ENCODE data around the gene NPL. TPM values are rescaled to one million over a fixed set of nuclear protein-coding genes. Genes with fewer than 3 reads are reported as not detected.

NPL gene
- total RNA-seq, 2 donors from 2014 or later: 3.4 to 5.3 TPM

DNA sequence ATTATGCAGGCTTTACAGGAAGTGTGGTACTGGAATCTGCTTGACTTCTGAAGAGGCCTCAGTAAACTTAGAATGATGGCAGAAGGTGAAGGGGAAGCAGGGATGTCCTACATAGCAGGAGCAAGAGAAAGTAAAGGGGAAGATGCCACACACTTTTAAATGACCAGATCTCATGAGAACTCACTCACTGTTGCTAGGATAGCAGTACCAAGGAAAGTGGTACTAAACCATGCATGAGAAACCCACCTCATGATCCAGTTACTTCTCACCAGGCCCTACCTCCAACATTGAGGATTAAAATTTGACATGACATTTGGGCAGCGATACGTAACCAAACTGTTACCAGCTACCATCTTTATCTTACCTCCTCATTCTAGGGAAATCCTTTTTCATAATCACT lies 59.2 kb downstream of the NPL start:
- Mint-ChIP-seq H3K27ac (no peak overlapping the region), H3K4me1 (ENCODE audit: low read depth in 2 of 2) (peaks cover 36 to 37% of the 10 kb centered on the region in 2 donors)

DNA sequence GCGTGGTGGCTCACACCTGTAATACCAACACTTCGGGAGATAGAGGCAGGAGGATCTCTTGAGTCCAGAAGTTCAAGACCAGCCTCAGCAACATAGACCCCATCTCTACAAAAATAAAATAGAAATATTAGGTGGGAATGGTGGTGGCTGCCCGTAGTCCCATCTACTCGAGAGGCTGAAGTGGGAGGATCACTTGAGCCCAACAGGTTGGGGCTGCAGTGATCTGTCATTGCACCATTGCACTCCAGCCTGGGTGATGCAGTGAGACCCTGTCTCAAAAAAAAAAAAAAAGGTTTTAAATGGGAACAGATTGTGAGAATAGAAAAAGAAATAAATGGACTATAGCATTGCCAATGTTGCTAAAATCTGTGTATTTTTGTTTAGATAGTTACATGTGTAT lies 60.7 kb downstream of the NPL start:
- no peaks in the 10 kb centered on the region for H3K27me3 Mint-ChIP-seq
- H3K9me3 Mint-ChIP-seq: no peaks in the 10 kb centered on the region
- peaks cover 29 to 31% of the 10 kb centered on the region in 2 donors for H3K4me1 Mint-ChIP-seq (ENCODE audit: low read depth in 2 of 2)
- peaks cover 39% of the 10 kb centered on the region for H3K36me3 Mint-ChIP-seq
- no peak overlapping the region for H3K4me3 Mint-ChIP-seq
- ATAC-seq: no peak
- no peak for DNase-seq (ENCODE audit: low spot score)
- H3K27ac Mint-ChIP-seq: no peak overlapping the region

More for the DNA sequence above, 59.2 kb downstream of the NPL start:
- no peaks in the 10 kb centered on the region for H3K9me3 Mint-ChIP-seq
- ATAC-seq (no peak), DNase-seq (ENCODE audit: low spot score) (no peak)
- peaks cover 31% of the 10 kb centered on the region for H3K36me3 Mint-ChIP-seq
- H3K27me3 Mint-ChIP-seq: no peaks in the 10 kb centered on the region
- H3K4me3 Mint-ChIP-seq: no peak overlapping the region

DNA sequence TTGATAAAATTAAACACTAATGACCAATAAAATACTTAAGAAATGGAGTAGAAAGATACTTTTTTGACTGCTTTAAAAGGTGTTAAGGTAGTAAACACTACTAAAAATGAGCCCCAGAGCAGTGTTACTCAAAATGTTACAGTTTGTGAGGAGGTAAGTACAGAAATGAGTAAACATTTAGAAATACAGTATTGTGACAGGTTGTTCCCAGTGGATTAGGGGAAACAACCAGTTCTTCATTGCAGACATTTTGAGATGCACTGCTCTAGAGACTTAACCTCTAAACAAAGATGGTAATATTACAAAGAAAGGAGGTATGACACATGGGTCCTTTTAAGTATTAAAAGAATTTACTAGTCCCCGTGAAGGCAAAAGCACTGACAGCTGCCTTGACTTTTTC lies 62.3 kb downstream of the NPL start:
- no peaks in the 10 kb centered on the region for H3K27me3 Mint-ChIP-seq
- peaks cover 23 to 25% of the 10 kb centered on the region in 2 donors for H3K4me1 Mint-ChIP-seq (ENCODE audit: low read depth in 2 of 2)
- no peak overlapping the region for H3K27ac Mint-ChIP-seq
- ATAC-seq (no peak), DNase-seq (ENCODE audit: low spot score) (no peak)
- no peak overlapping the region for H3K4me3 Mint-ChIP-seq
- H3K9me3 Mint-ChIP-seq: no peaks in the 10 kb centered on the region
- H3K36me3 Mint-ChIP-seq: peaks cover 35% of the 10 kb centered on the region

DNA sequence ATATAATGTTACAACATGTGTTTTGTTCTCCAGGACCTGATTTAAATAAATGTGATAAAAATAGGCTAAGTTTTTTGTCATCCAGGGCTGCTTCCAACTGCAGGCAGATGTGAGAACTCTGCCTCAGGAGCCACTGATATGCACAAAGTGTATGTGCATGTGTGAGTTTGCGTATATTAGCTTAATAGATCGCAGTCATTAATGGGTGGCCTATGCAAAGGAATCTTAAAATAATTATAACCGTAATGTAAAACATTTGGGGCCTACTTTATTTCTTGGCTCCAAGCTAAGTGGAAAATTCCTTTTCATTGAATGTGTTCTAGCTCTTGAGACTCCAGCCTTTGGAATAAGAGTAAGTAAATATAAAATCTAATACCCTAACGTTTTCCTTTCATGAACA lies 66.3 kb downstream of the NPL start:
- Mint-ChIP-seq H3K9me3 (no peaks in the 10 kb centered on the region), H3K36me3 (peaks cover 28% of the 10 kb centered on the region), H3K4me3 (no peak overlapping the region), H3K27ac (no peak overlapping the region), H3K27me3 (no peaks in the 10 kb centered on the region), H3K4me1 (ENCODE audit: low read depth in 2 of 2) (peaks cover 0 to 5% of the 10 kb centered on the region in 2 donors)
- ATAC-seq: no peak
- DNase-seq (ENCODE audit: low spot score): no peak

DNA sequence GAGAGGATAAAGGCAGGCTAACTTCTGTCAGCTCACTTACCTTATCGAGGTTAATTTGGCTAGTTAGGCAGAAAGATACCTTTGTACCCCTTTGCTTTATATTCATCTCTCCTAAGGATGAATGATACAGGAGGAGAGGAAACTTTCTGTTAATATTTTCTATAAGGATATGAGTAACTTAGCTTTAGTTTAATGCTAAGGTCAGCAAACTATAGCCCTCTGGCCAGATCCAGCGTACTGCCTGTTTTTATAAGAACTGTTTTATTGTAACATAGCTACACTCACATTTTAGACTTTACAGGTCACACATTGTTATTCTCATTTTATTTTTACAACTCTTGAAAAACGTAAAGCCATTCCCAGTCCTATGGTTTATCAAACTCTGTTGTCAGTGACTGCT lies 67.6 kb downstream of the NPL start:
- Mint-ChIP-seq H3K4me1 (ENCODE audit: low read depth in 2 of 2) (peaks cover 0 to 3% of the 10 kb centered on the region in 2 donors), H3K9me3 (no peaks in the 10 kb centered on the region), H3K4me3 (no peak overlapping the region), H3K27me3 (no peaks in the 10 kb centered on the region), H3K36me3 (peaks cover 32% of the 10 kb centered on the region), H3K27ac (no peak overlapping the region)
- DNase-seq (ENCODE audit: low spot score) (no peak), ATAC-seq (no peak)

DNA sequence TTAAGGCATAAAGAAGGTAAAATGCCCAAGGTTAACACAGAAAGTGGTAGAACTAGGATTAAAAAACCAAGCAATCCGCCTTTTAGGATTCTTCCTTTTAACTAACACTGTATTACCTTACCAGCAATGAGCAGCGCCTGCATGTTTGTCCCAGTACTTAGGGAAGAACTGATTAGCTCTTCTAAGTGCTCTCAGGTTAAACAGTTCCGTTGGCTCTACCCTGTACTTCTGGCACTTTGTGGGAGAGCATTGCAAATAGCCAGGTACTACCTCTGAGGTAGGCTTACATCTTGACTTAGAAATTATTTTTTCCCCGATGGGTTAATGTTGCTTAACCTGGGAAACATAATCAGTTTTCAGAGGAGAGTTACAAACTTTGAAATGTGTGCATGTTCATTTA lies 71.1 kb downstream of the NPL start:
- H3K36me3 Mint-ChIP-seq: peaks cover 48% of the 10 kb centered on the region
- no peaks in the 10 kb centered on the region for H3K9me3 Mint-ChIP-seq
- H3K4me3 Mint-ChIP-seq: no peak overlapping the region
- no peak overlapping the region for H3K27ac Mint-ChIP-seq
- DNase-seq (ENCODE audit: low spot score) (no peak), ATAC-seq (no peak)
- H3K4me1 Mint-ChIP-seq (ENCODE audit: low read depth in 2 of 2): peaks cover 3 to 4% of the 10 kb centered on the region in 2 donors
- H3K27me3 Mint-ChIP-seq: no peaks in the 10 kb centered on the region

DNA sequence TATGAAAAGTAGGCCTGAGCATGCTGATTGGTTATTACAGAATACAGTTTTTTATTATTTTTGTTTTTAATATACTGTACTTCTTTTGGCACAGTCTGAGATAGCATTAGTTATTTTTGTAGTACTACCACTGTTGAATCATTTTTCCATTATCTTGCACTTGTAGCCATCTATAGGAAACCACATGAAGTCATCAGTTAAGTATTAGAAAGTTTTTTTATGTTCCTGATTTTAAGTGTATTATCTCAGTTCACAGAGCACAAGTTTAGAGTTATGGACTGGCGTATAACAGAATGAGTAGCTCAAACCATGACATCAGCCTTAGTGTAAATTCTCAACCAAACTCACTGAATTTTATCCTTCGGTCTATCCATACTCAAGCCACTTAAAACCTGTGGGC lies 72.4 kb downstream of the NPL start:
- H3K4me1 Mint-ChIP-seq (ENCODE audit: low read depth in 2 of 2): peaks cover 3 to 6% of the 10 kb centered on the region in 2 donors

DNA sequence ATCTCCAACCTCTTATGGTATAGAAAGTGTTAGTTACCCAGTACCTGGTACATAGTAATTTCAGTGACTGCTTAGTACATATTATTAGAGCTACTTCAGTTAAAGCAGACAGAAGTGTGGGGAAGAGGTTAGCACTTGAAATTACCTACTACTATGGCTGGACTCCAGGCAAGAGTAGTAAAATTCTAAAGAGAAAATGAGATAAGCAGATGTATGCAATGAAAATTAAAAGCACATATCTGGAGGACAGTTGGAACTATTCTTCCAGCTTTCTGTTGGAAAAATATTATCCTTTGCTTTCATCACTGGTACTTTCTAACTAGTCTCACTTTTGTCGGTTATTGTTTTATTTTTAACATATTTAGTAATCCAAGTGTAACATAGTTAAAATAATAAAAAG lies 73.3 kb downstream of the NPL start:
- peaks cover 67% of the 10 kb centered on the region for H3K36me3 Mint-ChIP-seq
- H3K9me3 Mint-ChIP-seq: no peaks in the 10 kb centered on the region
- peak overlapping the region in 1 of 2 donors; percentile 43 for H3K27ac Mint-ChIP-seq

More for the DNA sequence above, 72.4 kb downstream of the NPL start:
- ATAC-seq (no peak), DNase-seq (ENCODE audit: low spot score) (no peak)
- no peaks in the 10 kb centered on the region for H3K27me3 Mint-ChIP-seq
- no peak overlapping the region for H3K4me3 Mint-ChIP-seq
- peaks cover 60% of the 10 kb centered on the region for H3K36me3 Mint-ChIP-seq
- peak overlapping the region in 1 of 2 donors; percentile 43 for H3K27ac Mint-ChIP-seq
- H3K9me3 Mint-ChIP-seq: no peaks in the 10 kb centered on the region

DNA sequence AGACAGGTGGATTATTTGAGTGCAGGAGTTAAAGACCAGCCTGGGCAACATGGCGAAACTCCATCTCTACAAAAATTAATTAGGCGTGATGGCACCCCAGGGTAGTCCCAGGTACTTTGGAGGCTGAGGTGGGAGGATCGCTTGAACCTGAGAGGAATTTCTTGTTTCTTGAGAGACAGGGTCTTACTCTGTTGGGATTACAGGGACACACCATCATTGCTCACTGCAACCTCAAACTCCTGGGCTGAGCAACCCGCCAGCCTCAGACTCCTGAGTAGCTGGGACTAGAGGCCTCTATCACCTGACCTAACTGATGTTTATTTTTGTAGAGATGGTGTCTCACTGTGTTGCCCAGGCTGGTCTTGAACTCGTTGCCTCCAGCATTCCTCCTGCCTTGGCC lies 74.4 kb downstream of the NPL start:
- no peak overlapping the region for H3K4me3 Mint-ChIP-seq
- DNase-seq (ENCODE audit: low spot score) (no peak), ATAC-seq (no peak)
- H3K4me1 Mint-ChIP-seq (ENCODE audit: low read depth in 2 of 2): peaks cover 3 to 6% of the 10 kb centered on the region in 2 donors
- peaks cover 58% of the 10 kb centered on the region for H3K36me3 Mint-ChIP-seq
- H3K9me3 Mint-ChIP-seq: no peaks in the 10 kb centered on the region
- no peak overlapping the region for H3K27ac Mint-ChIP-seq
- no peaks in the 10 kb centered on the region for H3K27me3 Mint-ChIP-seq

More for the DNA sequence above, 73.3 kb downstream of the NPL start:
- Mint-ChIP-seq H3K27me3 (no peaks in the 10 kb centered on the region), H3K4me1 (ENCODE audit: low read depth in 2 of 2) (peaks cover 3 to 6% of the 10 kb centered on the region in 2 donors), H3K4me3 (no peak overlapping the region)
- ATAC-seq: no peak
- DNase-seq (ENCODE audit: low spot score): no peak

DNA sequence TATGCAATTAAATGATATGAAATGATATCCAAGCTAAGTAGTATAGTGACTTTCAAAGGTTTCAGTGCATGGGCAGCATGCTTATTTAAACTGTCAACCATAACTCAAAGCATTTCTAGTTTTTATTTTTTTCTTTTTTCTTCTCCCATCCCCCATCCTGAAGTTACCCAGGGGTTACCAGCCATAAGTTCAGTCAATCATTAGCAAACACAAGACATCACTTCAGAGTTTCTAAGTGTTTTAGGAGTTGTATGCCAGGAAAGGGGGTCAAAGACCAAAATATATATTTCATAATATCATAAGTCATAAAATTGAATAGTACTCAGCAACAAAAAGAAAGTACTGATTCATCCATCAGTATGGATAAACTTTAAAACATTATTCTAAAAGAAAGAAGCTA lies 78.3 kb downstream of the NPL start:
- Mint-ChIP-seq H3K27ac (no peak overlapping the region), H3K4me1 (ENCODE audit: low read depth in 2 of 2) (peaks cover 0 to 6% of the 10 kb centered on the region in 2 donors), H3K4me3 (no peak overlapping the region), H3K9me3 (no peaks in the 10 kb centered on the region), H3K36me3 (peaks cover 56% of the 10 kb centered on the region), H3K27me3 (no peaks in the 10 kb centered on the region)
- DNase-seq (ENCODE audit: low spot score): no peak
- ATAC-seq: no peak

DNA sequence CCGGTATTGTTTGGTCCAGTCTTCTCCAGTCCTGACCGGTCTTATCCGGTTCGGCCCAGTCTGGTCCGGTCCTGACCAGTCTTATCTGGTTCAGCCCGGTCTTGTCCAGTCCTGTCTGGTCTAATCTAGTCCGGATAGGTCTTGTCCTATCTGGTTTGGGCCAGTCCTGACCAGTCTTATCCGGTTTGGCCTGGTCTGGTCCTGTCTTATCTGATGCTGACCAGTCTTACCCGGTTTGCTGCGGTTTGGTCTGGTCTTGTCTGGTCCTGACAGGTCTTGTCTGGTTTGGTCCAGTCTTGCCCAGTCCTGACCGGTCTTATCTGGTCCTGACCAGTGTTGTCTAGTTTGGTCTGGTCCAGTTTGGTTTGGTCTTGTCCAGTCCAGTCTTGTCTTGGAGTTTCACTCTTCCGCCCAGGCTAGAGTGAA lies 79.7 kb downstream of the NPL start:
- no peaks in the 10 kb centered on the region for H3K9me3 Mint-ChIP-seq
- H3K4me3 Mint-ChIP-seq: no peak overlapping the region
- peaks cover 0 to 12% of the 10 kb centered on the region in 2 donors for H3K4me1 Mint-ChIP-seq (ENCODE audit: low read depth in 2 of 2)
- peaks cover 66% of the 10 kb centered on the region for H3K36me3 Mint-ChIP-seq
- peak overlapping the region in 1 of 2 donors; percentile 61 for H3K27ac Mint-ChIP-seq
- ATAC-seq (peak; percentile 24 to 28), DNase-seq (ENCODE audit: low spot score) (no peak)
- no peaks in the 10 kb centered on the region for H3K27me3 Mint-ChIP-seq

DNA sequence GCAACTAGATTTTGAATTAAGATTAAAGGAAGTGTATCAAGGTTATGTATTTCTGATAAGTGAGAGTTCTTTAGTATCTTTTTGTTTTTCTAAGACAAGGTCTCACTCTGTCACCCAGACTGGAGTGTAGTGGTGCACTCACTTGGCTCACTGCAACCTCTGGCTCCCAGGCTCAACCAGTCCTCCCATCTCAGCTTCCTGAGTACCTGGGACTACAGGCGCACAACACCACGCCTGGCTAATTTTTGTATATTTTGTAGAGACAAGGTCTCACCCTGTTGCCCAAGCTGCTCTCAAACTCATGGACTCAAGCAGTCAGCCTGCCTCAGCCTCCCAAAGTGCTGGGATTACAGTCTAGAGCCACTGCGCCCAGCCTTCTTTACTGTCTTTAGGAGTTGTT lies 83.3 kb downstream of the NPL start:
- Mint-ChIP-seq H3K27me3 (no peaks in the 10 kb centered on the region), H3K9me3 (no peaks in the 10 kb centered on the region), H3K4me1 (ENCODE audit: low read depth in 2 of 2) (peaks cover 0 to 15% of the 10 kb centered on the region in 2 donors), H3K36me3 (peaks cover 56% of the 10 kb centered on the region), H3K27ac (no peak overlapping the region), H3K4me3 (no peak overlapping the region)
- DNase-seq (ENCODE audit: low spot score) (no peak), ATAC-seq (no peak)

DNA sequence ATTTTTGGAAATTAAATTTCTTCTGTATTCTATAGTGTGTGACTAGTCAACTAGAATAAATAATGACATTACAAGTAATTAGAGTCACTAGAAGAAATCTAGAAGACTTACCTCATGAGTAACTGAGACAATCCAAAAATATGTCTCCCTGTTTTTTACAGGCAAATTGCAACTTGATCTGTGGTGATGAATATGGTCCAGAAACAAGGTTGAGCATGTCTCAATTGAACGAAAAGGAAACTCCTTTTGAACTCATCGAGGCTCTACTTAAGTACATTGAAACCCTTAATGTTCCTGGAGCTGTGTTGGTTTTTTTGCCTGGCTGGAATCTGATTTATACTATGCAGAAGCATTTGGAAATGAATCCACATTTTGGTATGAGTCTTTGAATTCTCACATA lies 86.3 kb downstream of the NPL start:
- ATAC-seq (no peak), DNase-seq (ENCODE audit: low spot score) (no peak)
- Mint-ChIP-seq H3K9me3 (no peaks in the 10 kb centered on the region), H3K4me1 (ENCODE audit: low read depth in 2 of 2) (peaks cover 3 to 15% of the 10 kb centered on the region in 2 donors), H3K4me3 (no peak overlapping the region), H3K36me3 (peaks cover 72% of the 10 kb centered on the region), H3K27me3 (no peaks in the 10 kb centered on the region), H3K27ac (no peak overlapping the region)

DNA sequence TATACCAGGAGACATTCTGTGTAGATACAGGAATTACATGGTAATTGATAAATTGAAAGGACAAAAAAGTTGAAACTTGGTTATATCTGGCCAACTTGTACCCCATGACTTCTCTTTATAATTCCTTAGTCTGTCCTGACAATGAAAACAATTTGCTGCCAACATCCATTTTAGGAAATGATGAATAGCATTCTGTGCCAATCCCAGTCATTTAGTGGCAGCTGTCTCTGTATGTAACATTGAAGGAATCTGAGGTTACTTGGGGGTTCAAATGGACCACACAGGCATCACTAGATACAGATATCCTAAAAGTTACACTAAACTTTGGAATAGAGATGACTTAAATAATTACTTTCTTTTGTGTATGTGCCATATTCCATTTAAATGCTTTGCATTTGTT lies 87.8 kb downstream of the NPL start:
- H3K27ac Mint-ChIP-seq: no peak overlapping the region
- peaks cover 78% of the 10 kb centered on the region for H3K36me3 Mint-ChIP-seq
- ATAC-seq (no peak), DNase-seq (ENCODE audit: low spot score) (no peak)
- H3K4me3 Mint-ChIP-seq: no peak overlapping the region
- peaks cover 3 to 15% of the 10 kb centered on the region in 2 donors for H3K4me1 Mint-ChIP-seq (ENCODE audit: low read depth in 2 of 2)
- H3K9me3 Mint-ChIP-seq: no peaks in the 10 kb centered on the region
- no peaks in the 10 kb centered on the region for H3K27me3 Mint-ChIP-seq

DNA sequence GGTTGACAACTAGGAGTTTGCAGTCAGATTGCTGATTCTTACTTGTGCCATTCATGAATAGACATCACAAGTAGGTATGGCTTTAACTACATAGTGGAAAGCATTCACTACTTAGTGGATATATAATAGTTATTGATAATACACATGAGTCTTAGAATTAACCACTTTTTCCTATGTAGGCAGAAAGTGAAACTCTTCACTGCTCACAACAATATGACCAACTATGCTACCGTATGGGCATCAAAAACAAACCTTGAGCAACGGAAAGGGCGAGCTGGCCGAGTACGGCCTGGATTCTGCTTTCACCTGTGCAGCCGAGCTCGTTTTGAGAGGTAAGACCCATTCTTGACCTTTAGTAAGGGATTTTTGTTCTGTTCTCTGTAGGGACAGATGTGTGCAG lies 88.3 kb downstream of the NPL start:
- Mint-ChIP-seq H3K9me3 (no peaks in the 10 kb centered on the region), H3K36me3 (peaks cover 80% of the 10 kb centered on the region), H3K4me3 (no peak overlapping the region), H3K27me3 (no peaks in the 10 kb centered on the region), H3K4me1 (ENCODE audit: low read depth in 2 of 2) (peaks cover 3 to 15% of the 10 kb centered on the region in 2 donors), H3K27ac (no peak overlapping the region)
- ATAC-seq (no peak), DNase-seq (ENCODE audit: low spot score) (no peak)
